Stimulated activated naive CD4-positive, alpha-beta T cell (primary cell): ENCODE measurements around the gene SOX21.
A peak's percentile ranks its signal among the peaks of the same experiment; 100 is the strongest.

Experiments used
- DNase-seq, 6 experiments: peaks; one replicate each; lab custom pipeline; 2025; lab: John Stamatoyannopoulos, UW

The SOX21 gene

DNA sequence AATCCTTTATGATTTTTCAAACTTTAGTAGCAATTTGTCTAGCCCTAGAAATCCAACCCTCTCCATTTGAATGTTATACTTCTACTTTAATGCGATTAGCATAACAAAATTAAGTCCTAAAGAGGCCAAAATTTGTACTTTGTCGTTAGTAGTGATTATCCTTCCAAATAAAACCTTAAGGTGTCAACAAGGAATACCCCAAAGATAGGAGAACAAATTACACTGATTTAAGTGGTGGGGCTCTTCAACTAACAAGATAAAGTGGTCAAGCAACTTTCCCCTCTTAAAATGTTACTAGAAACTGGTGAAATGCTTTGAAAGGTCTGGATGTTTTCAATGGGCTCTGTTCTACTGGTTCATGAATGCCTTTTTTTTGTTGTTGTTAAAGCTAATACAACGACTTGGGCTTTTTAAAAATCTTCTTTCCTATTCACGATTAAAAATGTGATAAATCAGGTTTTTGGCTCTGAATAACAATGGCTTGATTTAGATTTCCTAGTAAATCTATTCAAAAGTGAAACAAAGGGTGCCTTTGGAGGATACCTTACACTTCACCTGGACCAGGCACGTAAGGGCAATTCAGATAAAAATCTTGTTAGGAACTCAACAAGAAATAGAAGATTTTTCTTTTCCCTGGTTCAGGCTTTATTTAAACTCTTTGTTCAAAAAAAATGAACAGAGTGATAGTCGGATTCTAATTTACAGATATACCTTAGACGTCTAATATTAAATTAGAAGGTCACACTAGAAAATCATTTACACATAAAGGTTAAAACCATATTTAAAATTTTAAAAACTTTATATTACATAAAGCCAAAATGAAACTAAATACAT lies 3.1 kb downstream of the SOX21 start:
- DNase-seq = peak in 1 of 6 experiments; percentile 6

DNA sequence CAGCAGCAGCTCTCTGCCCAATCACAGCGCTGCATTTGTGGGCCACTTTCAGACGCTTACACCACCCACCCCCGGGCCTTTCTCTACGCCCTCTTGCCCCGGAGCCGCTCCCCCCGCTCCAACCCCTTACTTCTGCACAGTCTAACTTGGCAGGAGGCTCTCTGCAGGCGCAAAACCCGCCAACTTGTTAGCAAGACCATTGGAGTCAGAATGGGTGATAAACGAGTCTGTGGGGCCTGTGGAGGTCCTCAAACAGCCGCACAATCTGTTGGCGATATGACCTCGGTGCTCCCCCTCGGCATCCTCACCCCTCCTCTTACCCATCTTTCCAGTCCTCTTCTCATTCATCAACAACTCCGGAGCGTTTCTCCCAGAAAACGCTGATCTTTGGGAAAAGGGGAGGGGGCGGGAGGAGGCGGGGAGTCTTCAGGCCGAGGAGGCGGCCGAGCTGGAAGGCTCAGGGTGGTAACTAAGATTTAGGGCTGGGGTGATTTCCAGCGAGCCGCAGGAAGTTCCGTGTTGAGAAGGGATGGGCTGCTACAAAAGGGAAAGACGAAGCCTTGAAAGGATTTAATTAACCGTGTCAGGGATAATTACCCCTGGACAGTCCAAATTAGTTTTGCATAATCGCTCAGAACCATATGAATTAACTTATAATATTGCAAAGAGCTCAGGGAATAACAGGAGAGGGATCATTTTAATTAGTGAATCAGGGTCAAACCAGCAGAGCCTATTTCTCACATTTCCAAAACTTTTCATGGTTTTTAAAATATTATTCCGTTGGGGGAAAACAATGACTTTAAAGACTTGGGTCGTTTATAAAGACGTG lies 4.1 kb downstream of the SOX21 start:
- DNase-seq = no peak

DNA sequence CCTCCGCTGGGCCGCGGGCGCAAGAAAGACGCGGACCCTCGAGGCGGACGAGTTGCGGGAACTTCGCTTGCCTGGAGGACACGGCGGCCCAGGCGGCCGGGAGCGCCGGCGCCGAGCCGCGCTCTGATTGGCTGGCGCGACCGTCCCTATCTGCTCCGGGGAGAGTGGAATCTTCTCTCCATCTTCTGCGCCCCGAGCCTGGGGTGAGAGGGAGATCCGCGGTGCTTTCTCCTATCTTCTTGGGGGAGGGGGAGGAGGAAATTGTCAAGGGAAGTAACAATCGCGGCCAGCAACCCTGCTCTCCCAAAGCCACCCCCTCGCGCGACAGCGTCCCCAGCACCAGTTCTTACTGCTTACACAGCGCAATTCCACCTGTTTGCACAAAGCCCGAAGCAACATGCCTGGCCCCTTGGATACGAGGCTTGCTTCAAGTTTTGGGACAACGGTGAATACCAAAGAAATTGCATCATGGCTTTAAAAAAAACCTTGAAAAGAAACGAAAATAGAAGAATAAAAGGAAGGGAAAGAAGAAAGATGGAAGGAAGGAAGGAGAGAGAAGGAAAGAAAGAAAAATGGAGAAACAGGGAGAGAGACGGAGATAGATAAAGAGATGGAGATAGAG lies 4.8 kb downstream of the SOX21 start:
- no peak for DNase-seq

DNA sequence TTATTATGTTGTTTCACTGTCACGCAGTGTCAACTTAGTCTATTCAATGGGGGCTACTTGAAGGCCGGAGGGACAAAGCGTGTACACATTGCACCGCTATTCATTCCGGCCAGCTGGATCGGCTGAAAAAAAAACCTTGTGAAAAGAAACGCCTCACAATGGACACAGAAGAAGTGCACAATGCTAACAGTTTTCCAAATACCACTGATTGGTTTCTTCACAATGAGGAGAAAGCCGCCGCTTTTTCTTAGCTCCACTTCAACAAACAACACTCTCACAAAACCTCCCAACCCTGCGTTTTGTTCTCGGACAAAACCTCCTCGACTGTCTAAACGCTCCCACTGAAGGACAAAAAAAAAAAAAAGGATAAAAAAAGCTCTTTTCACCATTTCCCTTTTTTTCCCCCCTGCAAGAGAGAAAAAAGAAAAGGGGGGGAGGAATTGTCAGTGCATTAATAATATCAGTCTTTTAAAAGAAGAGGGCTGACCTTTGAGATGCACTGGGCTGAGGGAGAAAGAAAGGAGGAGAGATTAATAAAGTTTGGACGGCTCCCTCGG lies 5.4 kb downstream of the SOX21 start:
- no peak for DNase-seq

DNA sequence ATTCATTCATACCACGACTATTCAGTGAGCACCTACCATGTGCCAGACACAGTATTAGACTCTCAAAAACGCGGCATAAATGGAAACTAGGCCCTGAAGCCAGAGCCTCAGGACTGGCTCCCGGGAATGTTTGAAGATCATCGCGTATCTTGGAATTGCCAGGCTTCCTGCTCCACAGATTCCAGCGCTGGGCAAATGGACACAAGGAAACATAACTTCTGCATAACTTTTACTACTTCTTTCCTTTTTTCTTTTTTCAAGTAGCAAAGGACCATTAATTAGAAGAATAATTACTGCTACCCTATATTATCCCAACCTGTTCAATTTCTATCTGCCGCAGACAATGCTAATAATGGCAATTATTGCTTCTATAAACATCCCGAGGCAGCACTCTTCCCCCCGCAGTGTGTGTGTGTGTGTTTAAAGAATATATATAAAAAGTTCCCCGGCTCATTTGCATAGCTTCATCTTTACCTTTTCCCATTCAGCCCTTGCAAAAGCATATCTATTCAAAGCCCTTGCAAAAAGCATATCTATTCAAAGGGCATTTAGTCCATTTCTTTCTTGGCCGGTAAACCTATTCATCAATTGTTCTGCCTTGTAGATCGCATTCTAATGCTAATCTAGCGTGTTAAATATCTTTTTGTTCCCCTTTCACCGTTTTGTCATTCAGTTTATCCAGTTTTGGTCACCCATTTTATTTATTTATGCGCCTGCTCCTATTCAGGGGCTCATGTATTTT lies 6.1 kb downstream of the SOX21 start:
- no peak for DNase-seq

DNA sequence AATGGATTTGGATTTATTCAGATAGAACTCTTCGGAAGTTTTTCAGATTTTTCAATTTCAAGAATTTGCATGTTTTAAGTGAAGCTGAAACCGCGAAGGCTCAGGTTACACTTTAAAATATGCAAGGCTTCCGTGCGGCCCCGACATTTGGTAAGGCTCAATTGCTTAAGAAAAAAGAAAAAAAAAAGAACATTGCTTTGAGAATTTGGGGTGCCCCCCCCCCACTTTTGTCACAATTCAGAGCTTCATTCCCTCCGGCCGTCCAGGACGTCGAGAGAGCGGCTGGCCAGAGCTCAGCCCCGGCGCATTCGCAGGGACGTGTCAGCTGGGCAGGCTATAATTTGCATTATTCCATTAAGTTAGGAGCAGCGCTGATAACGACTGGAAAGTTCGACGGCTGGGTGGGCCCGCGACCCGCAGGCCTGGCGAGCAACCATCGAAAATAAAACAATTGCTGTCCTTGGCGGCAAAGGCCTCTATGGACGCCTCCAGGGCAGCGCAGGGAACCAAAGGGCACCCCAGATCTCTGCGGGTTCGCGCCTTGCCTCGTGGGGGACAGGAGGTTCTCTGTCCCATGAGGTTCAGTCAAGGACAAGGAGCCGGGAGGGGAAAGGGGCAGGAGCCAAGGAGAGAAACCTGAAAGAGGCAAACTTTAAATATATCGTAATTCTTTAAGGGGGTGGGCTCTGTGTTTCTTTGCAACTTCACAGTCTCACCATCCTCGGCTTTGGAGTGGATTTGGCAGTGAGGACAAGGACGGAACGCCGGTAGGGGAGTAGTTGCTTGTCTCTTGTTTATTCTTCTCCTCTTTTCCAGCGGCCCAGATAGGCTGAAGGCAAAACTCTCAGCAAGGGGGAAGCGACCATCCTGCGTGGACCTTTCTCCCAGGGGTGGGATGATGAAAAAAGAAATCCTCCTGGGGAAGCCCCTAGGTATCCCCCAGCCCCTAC lies 7.0 kb downstream of the SOX21 start:
- no peak for DNase-seq

DNA sequence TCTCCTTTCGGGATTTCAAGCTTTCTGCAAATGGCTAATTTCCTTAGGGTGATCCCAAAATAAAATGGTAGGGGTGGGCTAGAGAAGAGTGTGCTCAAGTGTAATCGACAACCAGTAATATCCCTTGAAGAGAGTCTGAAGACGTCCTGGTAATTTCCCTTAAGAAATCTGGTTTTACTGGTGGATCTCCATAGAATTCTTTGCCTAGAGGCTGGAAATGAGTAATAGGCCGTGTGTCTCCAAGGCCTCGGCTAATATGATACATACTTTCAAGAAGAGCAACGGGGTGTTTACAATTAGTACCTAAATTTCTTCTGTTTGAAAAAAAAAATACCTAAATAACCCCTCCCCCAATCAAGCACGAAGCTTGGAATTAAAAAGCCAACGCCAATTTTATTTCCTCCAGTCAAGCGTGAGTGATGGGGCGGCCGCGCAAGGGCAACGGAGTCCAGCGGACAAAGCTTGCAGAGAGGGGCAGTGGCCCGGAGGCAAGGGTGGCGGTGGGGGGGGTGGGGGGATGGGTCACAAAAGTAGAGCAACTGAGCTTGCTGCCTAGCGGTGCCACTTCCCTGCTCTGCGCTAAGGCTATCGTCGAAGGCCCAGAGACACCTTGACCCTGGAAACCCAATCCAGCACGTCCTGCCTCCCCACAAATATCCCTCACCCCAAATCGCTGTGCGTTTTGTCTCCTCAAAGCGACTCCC lies 7.8 kb downstream of the SOX21 start:
- DNase-seq = no peak

DNA sequence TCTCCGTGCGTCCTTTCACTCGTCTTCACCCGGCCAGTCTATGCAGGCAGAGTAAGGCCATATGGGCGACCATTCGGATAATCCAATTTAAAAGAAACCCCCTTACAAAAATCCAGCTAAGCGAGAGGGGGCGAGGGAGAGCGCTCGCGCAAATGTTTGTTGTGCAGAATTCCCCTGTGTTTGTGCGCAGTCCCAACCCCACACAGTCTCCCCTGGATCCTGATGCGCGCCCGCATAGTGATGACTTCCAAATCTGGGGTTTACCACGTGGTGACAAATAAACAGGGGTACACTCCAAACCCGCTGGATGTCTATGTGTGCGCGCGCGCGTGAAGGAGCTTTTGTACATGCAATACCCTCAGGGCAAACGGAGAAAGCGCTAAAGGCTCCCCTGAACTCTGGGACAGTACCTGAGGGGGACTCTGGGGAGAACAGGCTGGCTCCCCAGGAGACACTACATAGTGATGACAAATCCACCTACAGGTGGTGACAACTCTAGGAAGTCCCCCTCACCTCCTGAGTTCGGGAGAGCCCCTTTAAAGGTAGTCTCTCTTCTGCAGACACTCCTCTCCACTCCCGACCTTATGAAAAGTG lies 8.5 kb downstream of the SOX21 start:
- no peak for DNase-seq

DNA sequence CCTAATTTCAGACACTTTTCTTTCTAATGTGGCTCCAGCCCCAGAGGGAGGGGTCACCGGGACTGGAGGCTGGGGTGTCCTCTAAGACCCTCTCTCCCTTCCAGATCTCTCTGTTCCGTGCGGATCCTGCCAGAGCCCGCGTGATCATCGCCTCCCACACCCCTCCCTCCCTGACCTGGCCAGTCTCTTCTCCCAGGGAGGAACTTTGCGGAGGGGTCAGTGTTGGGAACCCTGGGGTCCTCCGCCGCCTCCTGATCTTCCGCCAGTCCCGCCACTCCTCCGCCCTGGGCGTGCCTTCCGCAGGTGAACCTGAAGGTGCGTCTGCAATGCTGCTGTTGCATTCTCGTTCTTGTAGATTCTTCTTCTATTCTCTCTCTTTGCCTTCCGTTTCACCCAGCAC lies 9.1 kb downstream of the SOX21 start:
- no peak for DNase-seq

DNA sequence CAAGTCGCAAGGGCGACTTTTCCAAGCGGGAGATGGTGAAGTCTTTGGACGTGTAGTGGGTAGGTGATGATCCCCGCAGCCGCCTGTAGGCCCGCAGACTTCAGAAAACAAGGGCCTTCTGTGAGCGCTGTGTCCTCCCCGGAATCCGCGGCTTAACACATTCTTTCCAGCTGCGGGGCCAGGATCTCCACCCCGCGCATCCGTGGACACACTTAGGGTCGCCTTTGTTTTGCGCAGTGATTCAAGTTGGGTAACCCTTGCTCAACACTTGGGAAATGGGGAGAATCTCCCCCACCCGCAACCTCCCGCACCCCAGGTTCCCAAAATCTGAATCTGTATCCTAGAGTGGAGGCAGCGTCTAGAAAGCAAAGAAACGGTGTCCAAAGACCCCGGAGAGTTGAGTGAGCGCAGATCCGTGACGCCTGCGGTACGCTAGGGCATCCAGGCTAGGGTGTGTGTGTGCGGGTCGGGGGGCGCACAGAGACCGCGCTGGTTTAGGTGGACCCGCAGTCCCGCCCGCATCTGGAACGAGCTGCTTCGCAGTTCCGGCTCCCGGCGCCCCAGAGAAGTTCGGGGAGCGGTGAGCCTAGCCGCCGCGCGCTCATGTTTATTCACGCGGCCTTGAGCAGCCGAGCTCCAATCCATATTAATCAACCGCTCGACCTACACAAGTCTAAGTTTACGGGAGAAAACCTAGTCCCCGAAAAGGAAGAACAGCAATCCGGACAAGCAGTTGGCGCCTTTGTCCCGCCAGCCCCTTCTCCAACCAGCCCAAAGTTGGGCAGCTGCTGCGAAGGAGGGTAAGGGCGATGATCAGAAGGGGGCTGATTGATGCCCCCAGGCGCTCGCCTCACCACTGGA lies 9.9 kb downstream of the SOX21 start:
- DNase-seq = no peak

DNA sequence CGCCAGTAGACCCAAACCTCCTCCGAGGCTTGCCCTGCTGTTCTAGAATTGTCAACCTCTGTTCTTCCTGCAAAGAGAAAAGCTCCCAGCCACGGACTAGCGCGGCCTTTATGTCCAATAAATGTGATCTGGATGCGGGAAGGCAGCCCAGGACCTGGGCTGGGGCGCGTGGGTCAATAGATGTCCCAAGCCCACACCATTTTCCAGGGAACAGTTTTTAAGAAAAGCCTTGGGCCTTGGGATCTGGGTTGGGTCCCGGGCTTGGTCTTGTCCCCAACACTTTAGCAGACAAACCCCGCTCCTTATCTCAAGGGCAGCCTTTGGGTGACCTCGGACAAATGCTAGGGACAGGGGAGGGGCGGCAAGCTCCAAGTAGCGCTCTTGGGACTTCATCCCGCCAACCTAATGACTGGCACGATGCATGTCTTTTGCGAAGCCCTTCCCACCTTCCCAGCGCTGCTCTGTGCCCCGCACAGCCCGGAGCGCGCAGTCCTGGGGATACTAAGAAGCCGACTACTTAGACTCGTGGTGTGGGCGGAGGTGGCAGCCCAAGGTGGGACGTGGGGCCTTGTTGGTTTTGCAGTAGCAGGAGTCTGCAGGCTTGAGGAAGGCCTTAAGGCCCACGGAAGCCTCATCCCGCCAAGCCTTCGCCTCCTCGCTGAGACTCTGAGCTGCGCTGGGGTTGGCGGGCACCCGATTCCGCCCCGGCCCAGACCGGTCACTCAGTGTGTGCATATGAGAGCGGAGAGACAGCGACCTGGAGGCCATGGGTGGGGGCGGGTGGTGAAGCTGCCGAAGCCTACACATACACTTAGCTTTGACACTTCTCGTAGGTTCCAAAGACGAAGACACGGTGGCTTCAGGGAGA lies 10.8 kb downstream of the SOX21 start:
- DNase-seq = no peak

DNA sequence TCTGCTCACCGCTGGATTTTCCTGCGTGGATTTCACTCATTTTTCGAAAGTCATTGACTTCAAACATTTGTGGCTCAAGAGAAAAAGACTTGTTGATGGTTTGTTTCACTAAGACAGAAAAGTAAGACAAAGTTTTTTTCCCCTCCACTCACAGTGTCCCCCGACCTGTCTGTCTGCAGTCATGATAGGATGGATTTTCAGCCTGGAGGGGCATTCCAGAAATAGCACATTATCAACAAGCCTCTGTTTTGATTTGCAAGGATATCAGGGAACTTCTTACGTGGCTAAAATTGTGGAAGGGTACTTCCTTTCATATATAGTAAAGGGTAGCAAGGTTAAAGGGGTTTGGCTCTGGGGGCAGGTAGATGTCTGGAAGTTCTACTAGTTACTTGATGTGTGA lies 11.8 kb downstream of the SOX21 start:
- no peak for DNase-seq

DNA sequence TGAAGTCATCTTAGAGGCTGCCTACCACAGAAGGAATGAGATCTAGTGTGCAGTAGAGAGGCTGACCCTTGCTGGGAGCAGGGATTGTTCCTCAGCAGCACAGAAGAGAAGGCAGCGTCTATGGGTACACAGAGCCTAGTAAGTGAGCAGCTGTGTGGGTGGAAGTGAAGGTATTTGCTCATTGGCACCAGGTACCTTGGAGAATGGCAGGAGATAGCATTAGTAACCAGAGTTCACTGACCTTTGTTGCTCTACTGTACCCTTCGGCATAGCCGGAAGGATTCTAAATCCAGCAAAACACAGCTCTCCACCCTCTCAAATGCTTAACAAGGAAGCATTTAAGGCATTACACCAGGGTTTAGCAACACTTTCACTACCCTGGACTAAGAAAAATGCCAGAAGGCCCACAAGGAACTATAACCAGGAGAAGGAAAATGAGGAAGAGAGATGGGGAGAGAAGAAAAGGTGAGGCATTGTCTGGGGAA lies 12.3 kb downstream of the SOX21 start:
- no peak for DNase-seq

DNA sequence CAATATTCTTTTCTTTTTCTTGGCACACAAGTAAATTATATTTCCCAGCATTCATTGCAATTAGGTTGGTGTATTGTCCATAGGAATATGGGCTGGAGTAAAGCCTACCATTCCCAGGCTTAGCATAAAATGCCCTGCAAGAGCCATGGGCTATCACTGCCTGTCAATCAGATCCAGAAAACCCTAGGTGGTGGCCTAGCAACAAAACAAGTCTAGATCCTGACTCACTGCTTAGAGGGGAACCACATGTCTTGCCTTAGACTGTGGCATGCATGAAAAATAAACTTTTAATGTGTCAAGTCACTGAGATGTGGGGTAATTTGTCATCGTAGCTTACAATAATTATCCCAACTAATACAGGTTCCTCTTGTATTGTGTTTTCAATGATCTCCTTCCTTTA lies 16.2 kb downstream of the SOX21 start:
- no peak for DNase-seq

DNA sequence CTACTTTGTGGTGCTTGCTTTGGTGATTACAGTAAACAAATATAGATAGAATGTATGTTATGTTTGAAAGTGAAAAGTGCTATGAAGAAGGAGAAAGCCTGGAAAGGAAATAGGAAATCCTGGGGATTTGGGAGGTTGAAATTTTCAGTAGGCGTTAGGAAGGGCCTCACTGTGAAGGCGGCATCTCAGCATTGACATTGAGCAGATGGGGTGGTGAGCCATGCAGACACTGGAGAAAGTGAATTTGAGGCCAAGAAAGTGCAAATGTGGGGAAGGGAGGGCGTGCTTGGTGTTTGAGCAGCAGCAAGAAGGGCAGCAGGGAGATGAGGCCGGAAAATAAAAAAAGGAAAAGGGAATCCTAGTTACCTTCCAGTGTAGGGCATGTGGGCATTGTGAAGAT lies 20.3 kb downstream of the SOX21 start:
- DNase-seq = no peak

DNA sequence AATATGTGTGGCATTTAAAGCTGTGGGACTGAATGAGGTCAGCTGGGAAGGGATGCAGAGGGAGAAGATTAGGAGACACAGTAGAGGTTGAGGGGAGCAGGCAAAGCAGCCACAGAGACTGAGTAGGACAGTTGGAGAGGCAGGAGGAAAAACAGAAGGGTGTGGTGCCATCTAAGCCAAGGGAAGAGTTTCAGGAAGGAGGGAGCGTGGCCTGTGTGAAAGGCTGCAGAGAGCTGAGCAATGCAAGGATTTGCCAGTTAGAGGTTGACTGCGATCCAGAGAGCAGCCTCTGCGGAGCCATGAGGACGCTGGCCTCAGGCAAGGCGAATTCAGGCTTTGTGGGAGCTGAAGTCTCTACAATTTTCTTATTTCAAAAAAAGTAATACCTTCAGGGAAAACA lies 28.9 kb downstream of the SOX21 start:
- DNase-seq = no peak

DNA sequence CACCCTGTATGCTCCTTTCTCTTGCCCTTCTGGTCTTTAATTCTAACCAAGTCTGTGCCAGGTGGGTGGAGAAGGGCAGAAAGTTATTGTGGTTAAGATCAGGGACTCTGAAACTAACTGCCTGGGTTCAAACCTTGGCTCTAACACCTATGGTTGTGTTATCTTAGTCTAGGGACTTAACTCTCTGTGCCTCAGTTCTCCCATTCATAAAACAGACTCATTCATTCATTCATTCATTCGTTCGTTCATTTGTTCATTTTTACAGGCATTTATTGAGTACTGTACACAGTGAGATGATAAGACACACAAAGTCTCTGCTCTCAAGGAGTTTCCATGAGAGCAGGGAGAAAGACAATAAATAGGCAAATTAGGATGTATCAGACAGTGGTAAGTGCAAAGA lies 30.1 kb downstream of the SOX21 start:
- no peak for DNase-seq

DNA sequence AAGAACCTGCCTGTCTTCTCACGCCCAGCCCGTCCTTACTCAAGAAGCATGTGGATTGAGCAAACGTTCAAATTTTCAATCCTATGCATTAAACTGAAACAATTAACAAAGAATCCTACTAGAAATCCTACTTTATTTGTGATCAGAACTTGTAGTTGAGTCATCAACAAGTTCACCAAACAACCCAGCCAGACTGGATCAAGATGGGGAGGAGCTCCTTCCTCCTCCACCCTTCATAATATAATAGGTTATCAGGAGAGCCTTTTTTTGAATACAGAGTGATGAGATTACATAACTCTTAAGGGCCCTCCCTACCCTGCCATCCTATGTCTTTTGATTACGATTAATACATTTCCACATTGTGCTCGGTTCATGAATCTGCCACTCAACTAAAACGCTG lies 32.7 kb downstream of the SOX21 start:
- DNase-seq = no peak
